GM23248 (cell line): ENCODE measurements around the gene ADAMTSL2.

Experiments used
- EZH2 ChIP-seq: fragments of 200-600 bp; sonication (generic); IDR thresholded peaks from 2 replicates; pipeline ENCODE4 v1.6.1; 2018; ENCODE audit warnings: antibody characterized with exemption, mild to moderate bottlenecking; ENCODE audit not compliant: insufficient read depth, poor library complexity, severe bottlenecking
- EZH2phosphoT487 ChIP-seq: fragments of 200-600 bp; sonication (generic); IDR thresholded peaks from 2 replicates; pipeline ENCODE4 v1.6.1; 2018; ENCODE audit warnings: antibody characterized with exemption, moderate library complexity, mild to moderate bottlenecking, low read depth; ENCODE audit not compliant: insufficient read depth

- TF ChIP-seq EZH2 (no peak), EZH2phosphoT487 (no peak)
These were observed 5.0 kb upstream of the ADAMTSL2 start for GRCh38 chr9:133529457-133529856.
